ENCODE results near the gene TMEM169. TPM values are rescaled to one million over a fixed set of nuclear protein-coding genes. Genes with fewer than 3 reads are reported as not detected.

TMEM169 gene
- polyA plus RNA-seq, 1 donor from 2014 or later, result 29.6 TPM

DNA sequence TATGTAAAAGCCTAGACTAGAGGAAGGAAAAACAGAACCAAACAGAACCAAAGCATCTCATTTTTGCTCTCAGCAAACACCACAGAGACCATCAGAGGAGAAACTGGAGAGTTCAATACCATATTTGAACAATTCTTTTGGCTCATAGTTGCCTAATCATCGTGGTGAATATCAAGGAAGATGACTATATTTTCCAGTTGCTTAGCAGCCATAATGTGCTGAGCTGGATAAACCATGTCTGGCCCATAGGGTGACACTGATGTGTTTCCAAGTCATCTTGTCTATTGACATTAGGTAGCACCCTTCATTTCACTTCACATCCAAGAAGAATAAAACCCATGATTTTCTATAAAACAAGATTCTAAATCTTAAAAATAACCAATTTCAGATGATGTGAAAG, 21.5 kb downstream of the TMEM169 start:
- Histone ChIP-seq H2AFZ (ENCODE audit: low read depth, low read length) (no peak overlapping the region), H3K9ac (ENCODE audit: low read length) (no peak overlapping the region), H3K27ac (ENCODE audit: low read length) (no peak overlapping the region), H3K27me3 (ENCODE audit: insufficient read depth, low read depth, low read length) (no peaks in the 10 kb centered on the region), H3K4me2 (ENCODE audit: low read length) (no peak overlapping the region), H4K20me1 (ENCODE audit: insufficient read depth) (no peaks in the 10 kb centered on the region), H3K9me3 (ENCODE audit: low read length) (no peaks in the 10 kb centered on the region), H3K79me2 (replicated peaks; ENCODE audit: insufficient read depth, low read length) (no peaks in the 10 kb centered on the region), H3K9me2 (ENCODE audit: insufficient read depth, low read length) (no peaks in the 10 kb centered on the region), H3K36me3 (ENCODE audit: insufficient read depth, low read length) (peaks cover 8% of the 10 kb centered on the region), H3K4me3 (ENCODE audit: low read length) (no peak overlapping the region), H3F3A (ENCODE audit: insufficient read depth, low read length, poor library complexity, severe bottlenecking) (no peaks in the 10 kb centered on the region)
- TF ChIP-seq, protein P1, sequence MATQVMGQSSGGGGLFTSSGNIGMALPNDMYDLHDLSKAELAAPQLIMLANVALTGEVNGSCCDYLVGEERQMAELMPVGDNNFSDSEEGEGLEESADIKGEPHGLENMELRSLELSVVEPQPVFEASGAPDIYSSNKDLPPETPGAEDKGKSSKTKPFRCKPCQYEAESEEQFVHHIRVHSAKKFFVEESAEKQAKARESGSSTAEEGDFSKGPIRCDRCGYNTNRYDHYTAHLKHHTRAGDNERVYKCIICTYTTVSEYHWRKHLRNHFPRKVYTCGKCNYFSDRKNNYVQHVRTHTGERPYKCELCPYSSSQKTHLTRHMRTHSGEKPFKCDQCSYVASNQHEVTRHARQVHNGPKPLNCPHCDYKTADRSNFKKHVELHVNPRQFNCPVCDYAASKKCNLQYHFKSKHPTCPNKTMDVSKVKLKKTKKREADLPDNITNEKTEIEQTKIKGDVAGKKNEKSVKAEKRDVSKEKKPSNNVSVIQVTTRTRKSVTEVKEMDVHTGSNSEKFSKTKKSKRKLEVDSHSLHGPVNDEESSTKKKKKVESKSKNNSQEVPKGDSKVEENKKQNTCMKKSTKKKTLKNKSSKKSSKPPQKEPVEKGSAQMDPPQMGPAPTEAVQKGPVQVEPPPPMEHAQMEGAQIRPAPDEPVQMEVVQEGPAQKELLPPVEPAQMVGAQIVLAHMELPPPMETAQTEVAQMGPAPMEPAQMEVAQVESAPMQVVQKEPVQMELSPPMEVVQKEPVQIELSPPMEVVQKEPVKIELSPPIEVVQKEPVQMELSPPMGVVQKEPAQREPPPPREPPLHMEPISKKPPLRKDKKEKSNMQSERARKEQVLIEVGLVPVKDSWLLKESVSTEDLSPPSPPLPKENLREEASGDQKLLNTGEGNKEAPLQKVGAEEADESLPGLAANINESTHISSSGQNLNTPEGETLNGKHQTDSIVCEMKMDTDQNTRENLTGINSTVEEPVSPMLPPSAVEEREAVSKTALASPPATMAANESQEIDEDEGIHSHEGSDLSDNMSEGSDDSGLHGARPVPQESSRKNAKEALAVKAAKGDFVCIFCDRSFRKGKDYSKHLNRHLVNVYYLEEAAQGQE (IDR thresholded peaks at IDR 0.05; ENCODE audit: borderline replicate concordance), result no peak
- no peak for TF ChIP-seq TAF1 (IDR thresholded peaks at IDR 0.05; ENCODE audit: low read depth)
- TF ChIP-seq EP300 (conservative IDR thresholded peaks at IDR 0.05; ENCODE audit: poor library complexity, severe bottlenecking), result no peak
- TF ChIP-seq EZH2 (IDR thresholded peaks at IDR 0.05; ENCODE audit: borderline replicate concordance, insufficient read depth, low read length, poor library complexity, severe bottlenecking), result no peak

GRCh38 chr2:216104691-216105090, 23.0 kb downstream of the TMEM169 start:
- TF ChIP-seq RAD21 (conservative IDR thresholded peaks at IDR 0.05) (no peak), MXI1 (conservative IDR thresholded peaks at IDR 0.05; ENCODE audit: poor library complexity, severe bottlenecking) (no peak), EZH2 (IDR thresholded peaks at IDR 0.05; ENCODE audit: borderline replicate concordance, insufficient read depth, low read length, poor library complexity, severe bottlenecking) (no peak), EP300 (conservative IDR thresholded peaks at IDR 0.05; ENCODE audit: poor library complexity, severe bottlenecking) (no peak), SMC3 (conservative IDR thresholded peaks at IDR 0.05; ENCODE audit: poor library complexity) (no peak), POLR2AphosphoS5 (IDR thresholded peaks at IDR 0.05) (no peak), TAF1 (IDR thresholded peaks at IDR 0.05; ENCODE audit: low read depth) (no peak), CTCF (IDR thresholded peaks at IDR 0.05; ENCODE audit: poor library complexity, severe bottlenecking) (no peak)
- TF ChIP-seq, protein P1 (IDR thresholded peaks at IDR 0.05; ENCODE audit: borderline replicate concordance), result no peak
- Histone ChIP-seq H3K4me2 (ENCODE audit: low read length) (no peak overlapping the region), H3K9me2 (ENCODE audit: insufficient read depth, low read length) (no peaks in the 10 kb centered on the region), H3K9ac (ENCODE audit: low read length) (no peak overlapping the region), H3K9me3 (ENCODE audit: low read length) (no peaks in the 10 kb centered on the region), H2AFZ (ENCODE audit: low read depth, low read length) (no peak overlapping the region), H4K20me1 (ENCODE audit: insufficient read depth) (no peaks in the 10 kb centered on the region), H3K27ac (ENCODE audit: low read length) (no peak overlapping the region), H3K36me3 (ENCODE audit: insufficient read depth, low read length) (peaks cover 3% of the 10 kb centered on the region), H3K27me3 (ENCODE audit: insufficient read depth, low read depth, low read length) (no peaks in the 10 kb centered on the region), H3F3A (ENCODE audit: insufficient read depth, low read length, poor library complexity, severe bottlenecking) (no peaks in the 10 kb centered on the region), H3K4me3 (ENCODE audit: low read length) (no peak overlapping the region), H3K79me2 (replicated peaks; ENCODE audit: insufficient read depth, low read length) (peaks cover 5% of the 10 kb centered on the region)

All from neural cell (in vitro differentiated cells).